ENCODE measurements around the gene GAS5. TPM values are rescaled to one million over a fixed set of nuclear protein-coding genes. Genes with fewer than 3 reads are reported as not detected.
A peak's percentile ranks its signal among the peaks of the same experiment; 100 is the strongest.

The GAS5 gene
- total and polyA plus RNA-seq, 9 of the 15 experiments (the other 6 are each of a cell fraction or from before 2014, with no cell fraction given) = 565 to 1,860 (median 1,006) TPM

GRCh38 chr1:173870252-173871075, 2.7 kb upstream of the GAS5 start (continued):
- TF ChIP-seq U2AF1 (optimal IDR thresholded peaks at IDR 0.05; ENCODE audit: low read depth, low read length) (no peak), MNT (conservative IDR thresholded peaks at IDR 0.05) (peak; percentile 4 to 27; a peak in 1 of 4 replicates), NCOA6 (IDR thresholded peaks at IDR 0.05) (no peak), STAG1 (CRISPR knock-in tag; IDR thresholded peaks at IDR 0.05; ENCODE audit: borderline replicate concordance) (no peak), LEF1 (IDR thresholded peaks at IDR 0.05) (no peak), GABPA (tag; conservative IDR thresholded peaks at IDR 0.05; ENCODE audit: low read depth) (peak; percentile 46), SIX5 (IDR thresholded peaks at IDR 0.05; ENCODE audit: borderline replicate concordance in 1 of 2, insufficient read depth in 1 of 2, low read depth in 1 of 2, low read length in 2 of 2) (no peak), NR2C1 (IDR thresholded peaks at IDR 0.05) (0 out of 2 replicates have a peak, but pooled peaks have one; percentile 34), NR2C1 (tag; IDR thresholded peaks at IDR 0.05) (no peak), RNF2 (IDR thresholded peaks at IDR 0.05) (no peak), ATF1 (CRISPR knock-in tag; IDR thresholded peaks at IDR 0.05) (no peak), ATF1 (tag; IDR thresholded peaks at IDR 0.05) (no peak), ZFP30 (CRISPR knock-in tag; IDR thresholded peaks at IDR 0.05; ENCODE audit: borderline replicate concordance) (no peak), NR0B1 (IDR thresholded peaks at IDR 0.05; ENCODE audit: partially characterized antibody) (no peak), ZC3H8 (IDR thresholded peaks at IDR 0.05) (no peak), THAP7 (CRISPR knock-in tag; IDR thresholded peaks at IDR 0.05) (no peak), SAFB (IDR thresholded peaks at IDR 0.05; ENCODE audit: borderline replicate concordance, low read depth, low read length) (no peak), ZKSCAN3 (CRISPR knock-in tag; IDR thresholded peaks at IDR 0.05) (no peak)
- TF ChIP-seq, protein P1, sequence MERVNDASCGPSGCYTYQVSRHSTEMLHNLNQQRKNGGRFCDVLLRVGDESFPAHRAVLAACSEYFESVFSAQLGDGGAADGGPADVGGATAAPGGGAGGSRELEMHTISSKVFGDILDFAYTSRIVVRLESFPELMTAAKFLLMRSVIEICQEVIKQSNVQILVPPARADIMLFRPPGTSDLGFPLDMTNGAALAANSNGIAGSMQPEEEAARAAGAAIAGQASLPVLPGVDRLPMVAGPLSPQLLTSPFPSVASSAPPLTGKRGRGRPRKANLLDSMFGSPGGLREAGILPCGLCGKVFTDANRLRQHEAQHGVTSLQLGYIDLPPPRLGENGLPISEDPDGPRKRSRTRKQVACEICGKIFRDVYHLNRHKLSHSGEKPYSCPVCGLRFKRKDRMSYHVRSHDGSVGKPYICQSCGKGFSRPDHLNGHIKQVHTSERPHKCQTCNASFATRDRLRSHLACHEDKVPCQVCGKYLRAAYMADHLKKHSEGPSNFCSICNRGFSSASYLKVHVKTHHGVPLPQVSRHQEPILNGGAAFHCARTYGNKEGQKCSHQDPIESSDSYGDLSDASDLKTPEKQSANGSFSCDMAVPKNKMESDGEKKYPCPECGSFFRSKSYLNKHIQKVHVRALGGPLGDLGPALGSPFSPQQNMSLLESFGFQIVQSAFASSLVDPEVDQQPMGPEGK (CRISPR knock-in tag; IDR thresholded peaks at IDR 0.05; ENCODE audit: borderline replicate concordance) = no peak
- TF ChIP-seq, protein P2, sequence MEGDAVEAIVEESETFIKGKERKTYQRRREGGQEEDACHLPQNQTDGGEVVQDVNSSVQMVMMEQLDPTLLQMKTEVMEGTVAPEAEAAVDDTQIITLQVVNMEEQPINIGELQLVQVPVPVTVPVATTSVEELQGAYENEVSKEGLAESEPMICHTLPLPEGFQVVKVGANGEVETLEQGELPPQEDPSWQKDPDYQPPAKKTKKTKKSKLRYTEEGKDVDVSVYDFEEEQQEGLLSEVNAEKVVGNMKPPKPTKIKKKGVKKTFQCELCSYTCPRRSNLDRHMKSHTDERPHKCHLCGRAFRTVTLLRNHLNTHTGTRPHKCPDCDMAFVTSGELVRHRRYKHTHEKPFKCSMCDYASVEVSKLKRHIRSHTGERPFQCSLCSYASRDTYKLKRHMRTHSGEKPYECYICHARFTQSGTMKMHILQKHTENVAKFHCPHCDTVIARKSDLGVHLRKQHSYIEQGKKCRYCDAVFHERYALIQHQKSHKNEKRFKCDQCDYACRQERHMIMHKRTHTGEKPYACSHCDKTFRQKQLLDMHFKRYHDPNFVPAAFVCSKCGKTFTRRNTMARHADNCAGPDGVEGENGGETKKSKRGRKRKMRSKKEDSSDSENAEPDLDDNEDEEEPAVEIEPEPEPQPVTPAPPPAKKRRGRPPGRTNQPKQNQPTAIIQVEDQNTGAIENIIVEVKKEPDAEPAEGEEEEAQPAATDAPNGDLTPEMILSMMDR (IDR thresholded peaks at IDR 0.05 in 2 of 3, conservative IDR thresholded peaks at IDR 0.05 in 1 of 3; ENCODE audit: insufficient read depth in 2 of 3, low read depth in 1 of 3, low read length in 3 of 3) = no peak
